D721Med (cell line): Measurements from ENCODE around the gene MAP3K13.

Source experiments
- DNase-seq: peaks from one replicate; pipeline ENCODE4 v3.0.0; 2011; ENCODE audit warnings: low spot score; ENCODE audit not compliant: insufficient read length
- FAIRE-seq: peaks from 2 replicates; lab custom pipeline; 2011; peaks lifted over from hg19 to GRCh38; lab: Jason Lieb, UNC
- CTCF ChIP-seq: IDR thresholded peaks from 2 replicates; pipeline ENCODE4 v1.5.1; 2012; ENCODE audit warnings: mild to moderate bottlenecking, control low read depth; ENCODE audit not compliant: insufficient read depth; ENCODE audit errors: missing control alignments

MAP3K13 gene

GRCh38 chr3:185511711-185512110, 148.8 kb downstream of the MAP3K13 start:
- FAIRE-seq (no peak), DNase-seq (no peak)
- no peak for TF ChIP-seq CTCF

GRCh38 chr3:185517387-185518130, 154.6 kb downstream of the MAP3K13 start:
- DNase-seq: no peak
- no peak for TF ChIP-seq CTCF
- no peak for FAIRE-seq

- TF ChIP-seq CTCF: no peak
- DNase-seq: no peak
- FAIRE-seq: no peak
Measured at GRCh38 chr3:185519021-185519420, 156.1 kb downstream of the MAP3K13 start.

- DNase-seq (no peak), FAIRE-seq (no peak)
- no peak for TF ChIP-seq CTCF
Measured at GRCh38 chr3:185521349-185522138, 158.6 kb downstream of the MAP3K13 start.

- no peak for FAIRE-seq
- no peak for DNase-seq
- TF ChIP-seq CTCF: no peak
Measured at GRCh38 chr3:185526349-185526951, 163.5 kb downstream of the MAP3K13 start.

- FAIRE-seq (no peak), DNase-seq (no peak)
- no peak for TF ChIP-seq CTCF
Measured at GRCh38 chr3:185527364-185527763, 164.4 kb downstream of the MAP3K13 start.

GRCh38 chr3:185528532-185528931, 165.6 kb downstream of the MAP3K13 start:
- no peak for DNase-seq
- no peak for FAIRE-seq
- no peak for TF ChIP-seq CTCF
